ENCODE data around the gene MYB.

The MYB gene

DNA sequence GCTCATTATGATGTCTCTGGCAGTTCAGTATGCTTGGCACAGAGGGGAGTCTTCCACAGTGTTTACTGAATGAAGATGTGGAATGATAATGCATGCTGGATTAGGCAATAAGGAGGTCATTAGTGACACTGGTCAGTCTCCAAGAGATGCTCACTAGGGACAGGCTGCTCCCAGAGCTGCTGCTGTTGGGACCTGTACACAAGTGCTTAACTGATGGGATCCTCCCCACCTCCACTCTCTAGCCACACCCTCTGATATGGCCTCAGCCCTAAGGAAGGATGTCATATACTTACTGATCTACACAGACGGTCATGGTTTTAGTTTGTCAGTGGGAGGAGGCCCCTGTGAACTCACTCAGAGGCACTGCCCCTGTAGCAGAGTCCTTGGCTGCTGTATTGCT, 73.4 kb downstream of the MYB start:
- no peak for DNase-seq

DNA sequence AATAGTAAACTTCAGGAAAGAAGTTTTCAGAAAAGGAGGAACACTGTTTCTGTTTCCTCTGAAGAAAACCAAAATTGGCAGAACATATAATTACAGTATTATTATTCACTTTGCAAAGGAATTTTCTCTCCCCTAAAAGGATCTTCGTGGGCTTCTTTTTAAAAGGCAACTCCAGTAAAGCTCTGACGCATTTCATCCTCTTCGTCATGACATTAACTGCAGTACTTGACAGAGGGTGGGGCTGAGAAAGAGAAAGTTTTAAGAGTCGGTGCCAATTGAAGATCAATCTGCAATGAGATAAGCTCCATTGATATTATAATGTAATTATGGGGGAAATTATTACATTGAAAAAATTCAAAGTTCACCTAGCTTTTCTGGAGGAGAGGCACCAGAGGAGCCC, 75.8 kb downstream of the MYB start:
- no peak for DNase-seq

DNA sequence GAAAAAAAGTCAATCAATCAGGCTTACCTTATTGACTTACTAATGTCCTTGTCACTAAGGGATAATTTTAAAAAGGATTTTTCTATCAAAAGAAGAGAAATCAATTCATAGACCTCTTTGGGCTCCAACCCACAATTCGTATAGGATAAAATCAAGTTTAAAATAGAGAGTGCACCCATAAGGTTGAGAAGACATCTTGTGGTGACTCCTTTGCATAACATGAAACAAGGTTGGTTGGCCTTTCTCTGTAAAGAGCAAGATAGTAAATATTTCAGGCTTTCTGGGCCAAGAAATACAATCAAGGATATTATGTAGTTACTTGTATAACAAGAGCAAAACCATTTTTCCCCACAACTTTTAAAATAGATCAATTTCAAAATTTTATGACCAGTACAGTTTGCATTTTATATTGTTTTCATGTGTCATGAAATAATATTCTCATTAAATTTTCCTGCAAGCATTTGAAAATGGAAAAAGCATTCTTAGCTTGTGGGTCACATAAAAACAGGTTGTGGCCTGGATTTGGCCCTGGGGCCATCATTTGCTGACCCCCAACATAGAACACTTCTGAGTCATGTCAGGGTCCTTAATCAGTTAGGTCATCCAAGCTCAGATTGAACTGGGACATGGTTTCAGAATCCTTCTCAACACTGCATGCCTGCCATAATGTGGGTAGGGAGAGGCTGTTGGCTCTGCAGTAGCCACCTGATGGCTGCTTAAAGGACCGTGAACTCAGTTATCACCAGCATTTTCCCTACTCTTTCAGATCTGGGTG, 76.7 kb downstream of the MYB start:
- DNase-seq: no peak

DNA sequence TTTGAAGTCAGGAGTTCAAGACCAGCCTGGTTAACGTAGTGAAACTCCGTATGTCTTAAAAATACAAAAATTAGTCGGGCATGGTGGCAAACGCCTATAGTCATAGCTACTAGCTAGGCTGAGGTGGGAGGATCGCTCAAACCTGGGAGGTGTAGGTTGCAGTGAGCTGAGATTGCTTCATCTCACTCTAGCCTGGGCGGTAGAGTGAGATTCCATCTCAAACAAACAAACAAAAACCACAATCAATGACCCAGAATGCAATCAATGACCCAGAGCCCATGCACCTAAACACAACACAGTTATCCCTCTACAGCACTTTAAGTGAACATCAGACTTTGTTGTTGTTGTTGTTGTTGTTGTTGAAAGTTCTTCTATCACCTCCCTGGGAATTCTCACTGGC, 77.9 kb downstream of the MYB start:
- no peak for DNase-seq

DNA sequence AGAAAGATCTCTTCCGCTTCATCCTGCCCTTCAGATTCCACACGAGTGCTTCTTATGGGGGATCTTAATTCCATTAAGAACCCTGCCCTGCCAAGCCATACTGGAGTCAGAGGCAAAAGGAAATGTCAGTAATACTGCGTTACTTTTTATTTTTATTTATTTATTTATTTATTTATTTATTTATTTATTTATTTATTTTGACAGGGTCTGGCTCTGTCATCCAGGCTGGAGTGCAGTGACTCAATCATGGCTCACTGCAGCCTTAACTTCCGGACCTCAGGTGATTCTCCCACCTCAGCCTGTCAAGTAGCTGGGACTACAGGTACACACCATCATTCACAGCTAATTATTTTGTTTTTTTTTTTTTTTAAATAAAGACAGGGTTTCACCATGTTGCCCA, 79.5 kb downstream of the MYB start:
- DNase-seq: no peak

DNA sequence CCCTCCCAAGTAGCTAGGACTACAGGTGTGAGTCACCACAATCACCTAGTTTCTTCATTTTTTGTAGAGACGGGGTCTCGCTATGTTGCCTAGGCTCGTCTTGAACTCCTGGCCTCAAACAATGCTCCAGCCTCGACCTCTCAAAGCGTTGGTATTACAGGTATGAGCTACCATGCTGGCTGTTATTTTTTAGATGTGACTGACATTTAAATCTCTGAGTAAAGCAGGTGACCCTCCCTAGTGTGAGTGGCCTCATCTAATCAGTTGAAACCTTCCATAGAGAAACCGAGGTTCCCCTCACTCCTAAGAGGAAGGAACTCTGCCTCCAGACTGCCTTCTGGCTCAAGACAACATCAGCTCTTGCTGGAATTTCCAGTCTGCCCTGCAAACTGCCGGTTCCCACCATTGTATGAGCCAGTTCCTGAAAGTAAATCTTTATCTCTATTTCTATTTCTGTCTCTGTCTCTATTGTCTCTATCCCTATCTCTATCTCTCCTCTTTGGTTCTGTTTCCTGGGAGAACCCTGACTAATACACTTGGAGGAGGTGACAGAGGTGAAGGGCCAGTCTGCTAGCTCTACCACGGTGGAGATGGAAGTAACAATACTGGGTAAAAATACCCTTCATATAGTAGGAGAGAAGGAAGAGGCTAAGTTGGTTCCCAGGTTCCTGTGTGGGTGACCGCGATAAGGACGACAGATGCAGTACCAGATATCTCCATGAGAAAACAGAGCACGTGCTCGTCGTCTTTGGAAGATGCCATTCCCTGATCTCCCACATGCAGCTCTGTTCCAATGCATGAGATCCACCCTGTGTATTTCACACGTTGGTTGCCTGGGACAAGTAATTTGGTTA, 81.0 kb downstream of the MYB start:
- DNase-seq: no peak

DNA sequence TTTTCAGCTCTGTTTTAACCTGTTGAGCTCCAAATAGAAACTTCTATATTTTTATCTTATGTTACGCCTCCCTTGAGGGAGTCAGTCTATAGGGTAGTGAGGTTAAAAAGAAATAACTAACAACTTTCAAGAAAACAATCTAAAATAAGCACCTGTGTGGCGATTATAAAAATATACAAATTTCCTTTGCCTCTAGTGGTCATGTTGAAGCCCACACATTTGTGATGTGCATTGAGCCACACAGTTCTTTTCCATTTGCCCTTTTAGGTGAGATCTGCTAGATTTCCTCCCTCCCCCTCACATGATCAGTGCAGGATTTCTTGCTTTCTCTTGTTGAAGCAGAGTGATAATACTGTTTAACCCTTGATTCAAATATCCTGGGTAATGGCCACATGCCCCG, 84.2 kb downstream of the MYB start:
- DNase-seq: no peak

DNA sequence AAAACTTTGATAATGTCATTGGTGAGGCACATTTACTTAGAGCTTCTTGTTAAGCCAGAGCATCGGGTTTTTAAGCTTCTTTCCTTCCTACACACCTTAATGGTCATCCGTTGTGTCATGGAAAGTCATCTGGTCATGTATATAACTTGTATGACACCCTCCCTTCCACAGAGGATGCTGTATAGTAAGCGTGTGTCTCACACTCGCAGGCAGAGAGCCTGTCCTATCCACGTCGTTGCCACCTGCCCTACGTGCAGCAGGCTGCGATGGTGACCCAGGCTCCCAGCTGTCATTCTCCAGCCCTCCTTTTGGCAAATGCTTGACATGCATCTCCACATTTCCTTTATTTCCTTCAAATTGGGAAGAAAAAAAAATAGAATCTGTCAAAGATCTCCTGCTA, 85.6 kb downstream of the MYB start:
- DNase-seq: no peak

DNA sequence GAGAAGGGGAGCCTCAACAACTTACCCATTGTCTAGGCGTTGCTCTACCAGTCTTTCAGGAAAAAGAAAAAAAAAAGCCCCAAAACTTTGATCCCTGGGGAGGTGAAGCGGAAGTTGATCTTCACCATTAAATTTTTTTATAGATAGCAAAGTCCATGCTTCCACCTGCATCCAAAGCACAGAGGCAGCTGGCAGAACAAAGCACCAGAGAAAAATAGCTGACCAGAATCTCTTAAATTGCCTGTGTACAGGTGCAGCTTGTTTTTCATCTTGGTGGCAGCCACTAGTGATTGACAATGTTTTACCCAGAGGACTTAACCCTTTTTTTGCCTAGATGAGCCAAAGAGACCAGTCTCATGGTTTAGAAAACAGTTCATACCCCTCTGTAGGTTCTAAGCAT, 86.0 kb downstream of the MYB start:
- no peak for DNase-seq

DNA sequence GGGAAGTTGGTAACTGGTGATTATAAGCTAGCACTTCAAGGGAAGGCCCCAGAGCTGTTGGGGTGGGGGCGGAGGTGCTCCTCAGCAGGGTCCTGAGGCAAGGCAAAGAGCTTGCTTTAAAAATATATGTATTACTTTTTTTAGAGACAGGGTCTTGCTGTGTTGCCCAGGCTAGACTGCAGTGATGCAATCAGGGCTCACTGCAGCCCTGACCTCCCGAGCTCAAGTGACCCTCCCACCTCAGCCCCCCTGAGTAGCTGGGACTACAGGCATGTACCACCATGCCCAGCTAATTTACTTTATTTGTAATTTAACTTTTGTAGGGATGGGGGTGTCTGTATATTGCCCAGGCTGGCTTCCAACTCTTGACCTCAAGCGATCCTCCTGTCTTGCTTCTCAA, 87.2 kb downstream of the MYB start:
- DNase-seq: no peak

DNA sequence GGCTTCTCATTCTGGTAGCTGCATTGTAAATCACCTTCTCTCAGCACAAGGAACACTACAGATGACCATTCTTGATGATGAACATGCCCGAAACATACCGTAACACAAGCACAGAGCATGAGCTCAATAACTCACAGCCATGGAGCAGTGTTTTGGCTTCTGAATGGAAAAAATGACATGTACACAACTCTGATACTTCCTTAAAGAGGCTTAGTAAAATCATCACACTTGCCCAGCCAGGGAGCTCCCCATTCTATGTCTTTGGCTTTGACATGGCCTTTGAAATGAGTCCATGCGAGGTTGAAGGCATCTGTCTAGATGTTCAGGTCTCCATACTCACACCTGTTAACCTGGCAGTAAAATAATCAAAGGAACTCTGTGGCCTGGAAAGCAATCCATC, 87.6 kb downstream of the MYB start:
- DNase-seq: no peak
